HEK293 (cell line): ENCODE measurements around the gene COG1.

Experiments used
- CTCF ChIP-seq: fragments of 450-650 bp; formaldehyde crosslinking; IDR thresholded peaks from 2 replicates; pipeline ENCODE4 v1.5.1; 2016; ENCODE audit warnings: missing biosample characterization, missing genetic modification characterization
- FEZF1 ChIP-seq: fragments of 450-650 bp; formaldehyde crosslinking; IDR thresholded peaks from 2 replicates; pipeline ENCODE4 v1.5.1; 2016; ENCODE audit warnings: missing biosample characterization, missing genetic modification characterization
- HOXA7 ChIP-seq: sonication (generic); formaldehyde crosslinking; IDR thresholded peaks from 2 replicates; pipeline ENCODE4 v1.8.1; 2022; ENCODE audit warnings: missing genetic modification reagents, borderline replicate concordance
- KLF9 ChIP-seq: fragments of 450-650 bp; formaldehyde crosslinking; IDR thresholded peaks from 2 replicates; pipeline ENCODE4 v1.5.1; 2016; ENCODE audit warnings: missing biosample characterization, missing genetic modification characterization, low read depth
- PRDM1 ChIP-seq: fragments of 450-650 bp; formaldehyde crosslinking; IDR thresholded peaks from 2 replicates; pipeline ENCODE4; 2016; ENCODE audit warnings: missing biosample characterization, missing genetic modification characterization
- ZBTB7A ChIP-seq: fragments of 450-650 bp; formaldehyde crosslinking; IDR thresholded peaks from 2 replicates; pipeline ENCODE4 v1.5.1; 2016; ENCODE audit warnings: low read depth, missing biosample characterization, missing genetic modification characterization
- ZNF23 ChIP-seq: fragments of 450-650 bp; formaldehyde crosslinking; IDR thresholded peaks from 2 replicates; pipeline ENCODE4 v1.5.1; 2016; ENCODE audit warnings: missing biosample characterization, missing genetic modification characterization, borderline replicate concordance
- ZNF280D ChIP-seq: fragments of 450-650 bp; formaldehyde crosslinking; IDR thresholded peaks from 2 replicates; pipeline ENCODE4 v1.5.1; 2016; ENCODE audit warnings: missing biosample characterization, missing genetic modification characterization
- ZNF530 ChIP-seq: fragments of 450-650 bp; formaldehyde crosslinking; IDR thresholded peaks from 2 replicates; pipeline ENCODE4 v1.5.1; 2016; ENCODE audit warnings: low read depth, missing biosample characterization, missing genetic modification characterization
- ZNF560 ChIP-seq: fragments of 450-650 bp; formaldehyde crosslinking; IDR thresholded peaks from 2 replicates; pipeline ENCODE4 v1.5.1; 2017; ENCODE audit warnings: missing biosample characterization, missing genetic modification characterization, borderline replicate concordance
- ZNF776 ChIP-seq: fragments of 450-650 bp; formaldehyde crosslinking; IDR thresholded peaks from 2 replicates; pipeline ENCODE4 v1.5.0; 2017; ENCODE audit warnings: missing biosample characterization, missing genetic modification characterization, borderline replicate concordance

- TF ChIP-seq CTCF (tag by site-specific recombination) (no peak), ZNF776 (tag by site-specific recombination) (no peak), ZNF23 (tag by site-specific recombination) (no peak), ZNF280D (no peak), ZNF560 (tag by site-specific recombination) (no peak), FEZF1 (tag by site-specific recombination) (no peak), HOXA7 (CRISPR knock-in tag) (no peak), ZBTB7A (no peak), KLF9 (tag by site-specific recombination) (no peak), ZNF530 (no peak), PRDM1 (tag by site-specific recombination) (no peak)
These were observed 5.5 kb downstream of the COG1 start for GRCh38 chr17:73198201-73198929.
